GM12878 (cell line): ENCODE results near the gene FAM170B. TPM values are rescaled to one million over a fixed set of nuclear protein-coding genes. Genes with fewer than 3 reads are reported as not detected.

Experiments used
- ATAC-seq: fragments of 200-7000 bp; cut with Tn5 transposase; 3 replicates; pipeline ENCODE4 v1.9.1; 2020; ENCODE audit warnings: mild to moderate bottlenecking, moderate library complexity
- BruUV-seq: library from RNA; stranded (reverse); fragments of 400-500 nt; replicated peaks from 2 replicates; lab custom pipeline; 2021; lab: Mats Ljungman, UMichigan
- CTCF ChIA-PET: fragments of 300-600 bp; sonication (Branson Sonifier 250); formaldehyde crosslinking; extraction: SDS; loops from one replicate; lab custom pipeline; 2021; ENCODE audit warnings: inconsistent platforms; lab: Yijun Ruan, JAX
- POLR2A ChIA-PET: fragments of 350-600 bp; formaldehyde crosslinking; extraction: SDS; loops from one replicate; lab custom pipeline; 2021; ENCODE audit warnings: inconsistent platforms; lab: Charles Lee
- RAD21 ChIA-PET: fragments of 300-600 bp; sonication (Branson Sonifier 250); formaldehyde crosslinking; loops from one replicate; lab custom pipeline; 2023; ENCODE audit warnings: antibody characterized with exemption; ENCODE audit not compliant: unreplicated experiment; lab: Charles Lee
- SMC1A ChIA-PET: fragments of 300-600 bp; sonication (Branson Sonifier 250); formaldehyde crosslinking; loops from one replicate; lab custom pipeline; 2023; ENCODE audit not compliant: unreplicated experiment, uncharacterized antibody; lab: Charles Lee
- DNase-seq: peaks from one replicate; pipeline ENCODE4 v3.0.0-alpha.2; 2011; ENCODE audit warnings: low read depth, low spot score
- FAIRE-seq: peaks from 3 replicates; lab custom pipeline; 2011; peaks lifted over from hg19 to GRCh38; lab: Jason Lieb, UNC
- H2AFZ ChIP-seq: 2 replicates; pipeline ENCODE4 v1.6.0; 2011; ENCODE audit warnings: low read depth, low read length, control low read depth; ENCODE audit not compliant: control insufficient read depth
- H3K27ac ChIP-seq: 2 replicates; pipeline ENCODE4 v1.5.1; 2011; ENCODE audit warnings: control low read depth; ENCODE audit not compliant: control insufficient read depth, insufficient read depth
- H3K27me3 ChIP-seq, 2 experiments: replicated peaks in 1 of 2; 2 replicates each; pipeline versions ENCODE4 v1.6.0 to v1.6.1; 2011; ENCODE audit warnings: low read length in 1 of 2; ENCODE audit not compliant: control insufficient read depth in 2 of 2, insufficient read depth in 2 of 2
- H3K36me3 ChIP-seq, 2 experiments: 2 replicates each; pipeline ENCODE4 v1.5.1; 2011; ENCODE audit warnings: low read length in 1 of 2; ENCODE audit not compliant: control insufficient read depth in 2 of 2, insufficient read depth in 2 of 2
- H3K4me1 ChIP-seq: 2 replicates; pipeline ENCODE4 v1.6.1; 2011; ENCODE audit warnings: mild to moderate bottlenecking, low read length, moderate library complexity, mixed read lengths; ENCODE audit not compliant: control insufficient read depth, insufficient read depth
- H3K4me2 ChIP-seq: 2 replicates; pipeline ENCODE4 v1.6.0; 2011; ENCODE audit warnings: control low read depth; ENCODE audit not compliant: control insufficient read depth, insufficient read depth
- H3K4me3 ChIP-seq: fragments of 200-600 bp; sonication (generic); 2 replicates; pipeline ENCODE4 v1.5.1; 2016
- H3K79me2 ChIP-seq: 2 replicates; pipeline ENCODE4 v1.6.0; 2011; ENCODE audit warnings: low read length; ENCODE audit not compliant: control insufficient read depth, insufficient read depth
- H3K9ac ChIP-seq: 2 replicates; pipeline ENCODE4 v1.8.0; 2011; ENCODE audit warnings: low read length, control low read depth, mixed read lengths; ENCODE audit not compliant: control insufficient read depth, insufficient read depth
- H3K9me3 ChIP-seq: replicated peaks from 3 replicates; pipeline ENCODE4 v1.5.1; 2011; ENCODE audit warnings: mild to moderate bottlenecking, low read length; ENCODE audit not compliant: control insufficient read depth, insufficient read depth
- H4K20me1 ChIP-seq: 2 replicates; pipeline ENCODE4 v1.6.0; 2011; ENCODE audit not compliant: control insufficient read depth, insufficient read depth
- GATAD2B ChIP-seq: fragments of 450-650 bp; conservative IDR thresholded peaks from 2 replicates; pipeline ENCODE4 v1.6.1; 2017; ENCODE audit warnings: low read depth, mild to moderate bottlenecking, moderate library complexity
- HDAC2 ChIP-seq: fragments of 200-600 bp; sonication (generic); IDR thresholded peaks from 2 replicates; pipeline ENCODE4 v1.6.1; 2017
- JUNB ChIP-seq: IDR thresholded peaks from 2 replicates; pipeline ENCODE4 v1.6.1; 2016; ENCODE audit warnings: antibody characterized with exemption, mild to moderate bottlenecking
- LARP7 ChIP-seq: fragments of 450-650 bp; IDR thresholded peaks from 2 replicates; pipeline ENCODE4 v1.6.1; 2017; ENCODE audit warnings: mild to moderate bottlenecking
- MEF2A ChIP-seq: IDR thresholded peaks from 2 replicates; pipeline ENCODE4 v1.6.1; 2011; ENCODE audit warnings: low read depth, mild to moderate bottlenecking, low read length, moderate library complexity; ENCODE audit not compliant: insufficient read depth
- NFIC ChIP-seq: IDR thresholded peaks from 2 replicates; pipeline ENCODE4 v1.6.1; 2012; ENCODE audit warnings: low read depth, mild to moderate bottlenecking, inconsistent platforms, low read length, moderate library complexity
- NKRF ChIP-seq: fragments of 450-650 bp; conservative IDR thresholded peaks from 2 replicates; pipeline ENCODE4 v1.6.1; 2017; ENCODE audit warnings: mild to moderate bottlenecking, moderate library complexity
- POLR2AphosphoS5 ChIP-seq: IDR thresholded peaks from 2 replicates; pipeline ENCODE4 v1.6.1; 2011; ENCODE audit warnings: mild to moderate bottlenecking, low read length, inconsistent platforms
- RB1 ChIP-seq: fragments of 450-650 bp; formaldehyde crosslinking; IDR thresholded peaks from 2 replicates; pipeline ENCODE4 v1.6.1; 2017; ENCODE audit warnings: mild to moderate bottlenecking, borderline replicate concordance
- TARDBP ChIP-seq: IDR thresholded peaks from 2 replicates; pipeline ENCODE4 v1.6.1; 2016; ENCODE audit warnings: borderline replicate concordance
- ZNF384 ChIP-seq: IDR thresholded peaks from 2 replicates; pipeline ENCODE4 v1.6.1; 2012; ENCODE audit warnings: low read depth, mild to moderate bottlenecking, low read length, improper control_type of control experiment, borderline replicate concordance
- WGBS: methylation state at CpG from one replicate; pipeline ENCODE4 v1.1.6; 2016; ENCODE audit warnings: low lambda C conversion rate; ENCODE audit not compliant: insufficient replicate concordance, insufficient coverage; ENCODE audit errors: missing lambda C conversion rate; 5-methylcytosine and 5-hydroxymethylcytosine counted together
- in situ Hi-C: fragments of 300-500 bp; cut with MboI; formaldehyde crosslinking; loops from 9 replicates; pipeline ENCODE4 v1.14.3; 2018; ENCODE audit warnings: mixed read lengths
- intact Hi-C: fragments of 100-400 bp; cut with micrococcal nuclease; formaldehyde crosslinking; loops from one replicate; pipeline ENCODE4 v1.14.2; 2022; ENCODE audit not compliant: unreplicated experiment
- polyA plus RNA-seq, 11 experiments: library from polyadenylated mRNA; depleted of rRNA in 4 of 11; unstranded in 6 of 11; stranded (reverse) in 5 of 11; fragments of >200 nt; fragmentation: Nextera tagmentation in 4 of 11; fragmentation: Illumina TruSeq in 1 of 11; extraction: Ambion mirVana in 4 of 11; extraction: Trizol in 1 of 11; gene quantifications; 1 replicate in 1 of 11; 2 replicates in 10 of 11; pipeline versions ENCODE4 v1.2.1 to v1.2.3, GENCODE V29; 2011 to 2016; ENCODE audit warnings: inconsistent platforms in 2 of 11, missing spikeins in 2 of 11, low read depth in 1 of 11
- total RNA-seq, 4 experiments: library from RNA; depleted of rRNA in 3 of 4; stranded (reverse); fragments of >200 nt in 3 of 4; fragmentation: Illumina TruSeq in 1 of 4; extraction: Trizol in 1 of 4; gene quantifications; 2 replicates each; pipeline versions ENCODE4 v1.2.1 to v1.2.3, GENCODE V29; 2013 to 2021
- TF ChIP-seq, protein P1 (sequence below): fragments of 450-650 bp; IDR thresholded peaks from 2 replicates; pipeline ENCODE4 v1.6.1; 2016; ENCODE audit warnings: mild to moderate bottlenecking
- TF ChIP-seq, protein P2 (sequence below): fragments of 450-650 bp; IDR thresholded peaks from 2 replicates; pipeline ENCODE4 v1.6.1; 2017; ENCODE audit warnings: mild to moderate bottlenecking, low read depth, inconsistent platforms; ENCODE audit not compliant: poor library complexity, severe bottlenecking
- TF ChIP-seq, protein P3 (sequence below): fragments of 450-650 bp; IDR thresholded peaks from 2 replicates; pipeline ENCODE4 v1.6.1; 2016; ENCODE audit warnings: mild to moderate bottlenecking
- TF ChIP-seq, protein P4 (sequence below): fragments of 450-650 bp; IDR thresholded peaks from 2 replicates; pipeline ENCODE4 v1.6.1; 2017; ENCODE audit warnings: borderline replicate concordance

Gene FAM170B
- total and polyA plus RNA-seq, 10 of the 15 experiments (the other 5 are each of a cell fraction or from before 2014, with no cell fraction given), result not detected

DNA sequence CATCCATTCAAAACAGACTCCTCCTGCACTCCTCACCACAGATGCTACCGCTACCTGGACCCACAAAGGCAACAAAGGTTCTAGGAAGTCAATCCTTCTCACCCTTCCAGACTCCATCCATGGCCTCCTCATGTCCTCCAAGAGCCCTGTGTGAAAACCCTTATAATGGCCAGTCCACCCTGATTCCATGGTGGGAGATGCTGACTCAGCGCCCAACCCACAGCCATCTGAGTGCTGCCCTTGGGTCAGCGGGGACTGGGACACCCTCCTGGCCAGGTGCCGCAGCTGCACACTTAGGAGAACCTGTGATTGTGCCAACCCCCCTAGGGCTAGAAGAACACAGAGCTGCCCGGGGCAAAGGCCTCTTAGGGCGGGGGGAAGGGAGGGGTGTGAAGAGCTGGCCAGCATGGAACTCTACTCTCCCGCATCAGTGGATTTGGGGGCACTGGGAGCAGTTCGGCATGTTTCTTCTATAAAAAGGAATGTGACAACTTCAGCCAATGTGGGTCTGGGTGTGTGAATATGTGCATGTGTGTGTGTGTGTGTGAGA lies 29.0 kb upstream of the FAM170B start:
- ChIA-PET POLR2A (no interaction called here), SMC1A (no interaction called here), CTCF (interaction anchor here (1.4 to 2.0 kb wide), 3 partner anchors 10 to 17 kb away, joined by 3 to 7 read pairs (median 4); no protein-coding TSS in a partner anchor), RAD21 (interaction anchor here (1.8 kb wide), 1 partner anchor 10 kb away, joined by 5 read pairs; no protein-coding TSS in a partner anchor)
- no peaks in the 10 kb centered on the region for H3K9me3 ChIP-seq
- BruUV-seq, result no TSS peak
- H4K20me1 ChIP-seq, result no peaks in the 10 kb centered on the region; the same call in 1 of the 2 replicates
- in situ Hi-C loops, result no loop called here
- no peaks in the 10 kb centered on the region for H3K4me1 ChIP-seq
- no peaks in the 10 kb centered on the region for H3K27me3 ChIP-seq
- no peak overlapping the region for H3K9ac ChIP-seq
- H3K4me2 ChIP-seq, result no peak overlapping the region
- H2AFZ ChIP-seq, result no peak overlapping the region
- no peak for ATAC-seq
- DNase-seq, result no peak
- no peak overlapping the region for H3K4me3 ChIP-seq
- peaks cover 0 to 1% of the 10 kb centered on the region in 2 experiments; a peak in 1 of 4 replicates for H3K36me3 ChIP-seq
- FAIRE-seq, result no peak
- no peaks in the 10 kb centered on the region for H3K79me2 ChIP-seq
- H3K27ac ChIP-seq, result no peak overlapping the region
- WGBS, result 90% methylated on average over 8 of the region's 8 CpGs
- intact Hi-C loops, result no loop called here
- TF ChIP-seq, protein P1, sequence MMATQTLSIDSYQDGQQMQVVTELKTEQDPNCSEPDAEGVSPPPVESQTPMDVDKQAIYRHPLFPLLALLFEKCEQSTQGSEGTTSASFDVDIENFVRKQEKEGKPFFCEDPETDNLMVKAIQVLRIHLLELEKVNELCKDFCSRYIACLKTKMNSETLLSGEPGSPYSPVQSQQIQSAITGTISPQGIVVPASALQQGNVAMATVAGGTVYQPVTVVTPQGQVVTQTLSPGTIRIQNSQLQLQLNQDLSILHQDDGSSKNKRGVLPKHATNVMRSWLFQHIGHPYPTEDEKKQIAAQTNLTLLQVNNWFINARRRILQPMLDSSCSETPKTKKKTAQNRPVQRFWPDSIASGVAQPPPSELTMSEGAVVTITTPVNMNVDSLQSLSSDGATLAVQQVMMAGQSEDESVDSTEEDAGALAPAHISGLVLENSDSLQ, result no peak
- no peak for TF ChIP-seq TARDBP
- no peak for TF ChIP-seq NFIC
- TF ChIP-seq, protein P2, sequence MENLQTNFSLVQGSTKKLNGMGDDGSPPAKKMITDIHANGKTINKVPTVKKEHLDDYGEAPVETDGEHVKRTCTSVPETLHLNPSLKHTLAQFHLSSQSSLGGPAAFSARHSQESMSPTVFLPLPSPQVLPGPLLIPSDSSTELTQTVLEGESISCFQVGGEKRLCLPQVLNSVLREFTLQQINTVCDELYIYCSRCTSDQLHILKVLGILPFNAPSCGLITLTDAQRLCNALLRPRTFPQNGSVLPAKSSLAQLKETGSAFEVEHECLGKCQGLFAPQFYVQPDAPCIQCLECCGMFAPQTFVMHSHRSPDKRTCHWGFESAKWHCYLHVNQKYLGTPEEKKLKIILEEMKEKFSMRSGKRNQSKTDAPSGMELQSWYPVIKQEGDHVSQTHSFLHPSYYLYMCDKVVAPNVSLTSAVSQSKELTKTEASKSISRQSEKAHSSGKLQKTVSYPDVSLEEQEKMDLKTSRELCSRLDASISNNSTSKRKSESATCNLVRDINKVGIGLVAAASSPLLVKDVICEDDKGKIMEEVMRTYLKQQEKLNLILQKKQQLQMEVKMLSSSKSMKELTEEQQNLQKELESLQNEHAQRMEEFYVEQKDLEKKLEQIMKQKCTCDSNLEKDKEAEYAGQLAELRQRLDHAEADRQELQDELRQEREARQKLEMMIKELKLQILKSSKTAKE, result no peak
- no peak for TF ChIP-seq NKRF
- no peak for TF ChIP-seq ZNF384
- TF ChIP-seq HDAC2, result no peak
- no peak for TF ChIP-seq JUNB
- TF ChIP-seq MEF2A, result no peak
- no peak for TF ChIP-seq RB1
- TF ChIP-seq, protein P3, sequence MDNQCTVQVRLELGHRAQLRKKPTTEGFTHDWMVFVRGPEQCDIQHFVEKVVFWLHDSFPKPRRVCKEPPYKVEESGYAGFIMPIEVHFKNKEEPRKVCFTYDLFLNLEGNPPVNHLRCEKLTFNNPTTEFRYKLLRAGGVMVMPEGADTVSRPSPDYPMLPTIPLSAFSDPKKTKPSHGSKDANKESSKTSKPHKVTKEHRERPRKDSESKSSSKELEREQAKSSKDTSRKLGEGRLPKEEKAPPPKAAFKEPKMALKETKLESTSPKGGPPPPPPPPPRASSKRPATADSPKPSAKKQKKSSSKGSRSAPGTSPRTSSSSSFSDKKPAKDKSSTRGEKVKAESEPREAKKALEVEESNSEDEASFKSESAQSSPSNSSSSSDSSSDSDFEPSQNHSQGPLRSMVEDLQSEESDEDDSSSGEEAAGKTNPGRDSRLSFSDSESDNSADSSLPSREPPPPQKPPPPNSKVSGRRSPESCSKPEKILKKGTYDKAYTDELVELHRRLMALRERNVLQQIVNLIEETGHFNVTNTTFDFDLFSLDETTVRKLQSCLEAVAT, result no peak
- no peak for TF ChIP-seq POLR2AphosphoS5
- TF ChIP-seq, protein P4, sequence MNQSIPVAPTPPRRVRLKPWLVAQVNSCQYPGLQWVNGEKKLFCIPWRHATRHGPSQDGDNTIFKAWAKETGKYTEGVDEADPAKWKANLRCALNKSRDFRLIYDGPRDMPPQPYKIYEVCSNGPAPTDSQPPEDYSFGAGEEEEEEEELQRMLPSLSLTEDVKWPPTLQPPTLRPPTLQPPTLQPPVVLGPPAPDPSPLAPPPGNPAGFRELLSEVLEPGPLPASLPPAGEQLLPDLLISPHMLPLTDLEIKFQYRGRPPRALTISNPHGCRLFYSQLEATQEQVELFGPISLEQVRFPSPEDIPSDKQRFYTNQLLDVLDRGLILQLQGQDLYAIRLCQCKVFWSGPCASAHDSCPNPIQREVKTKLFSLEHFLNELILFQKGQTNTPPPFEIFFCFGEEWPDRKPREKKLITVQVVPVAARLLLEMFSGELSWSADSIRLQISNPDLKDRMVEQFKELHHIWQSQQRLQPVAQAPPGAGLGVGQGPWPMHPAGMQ, result no peak
- TF ChIP-seq LARP7, result no peak
- TF ChIP-seq GATAD2B, result no peak
